ENCODE measurements around the gene ASIC4.
A peak's percentile ranks its signal among the peaks of the same experiment; 100 is the strongest.

The ASIC4 gene

GRCh38 chr2:219499058-219499307 lies 15.3 kb upstream of the ASIC4 start:
- Mint-ChIP-seq H3K27ac (peak overlapping the region; percentile 90), H3K4me3 (peak overlapping the region; percentile 84), H3K4me1 (ENCODE audit: low read depth) (peaks cover 42% of the 10 kb centered on the region), H3K36me3 (ENCODE audit: low read depth) (peaks cover 39% of the 10 kb centered on the region), H3K9me3 (no peaks in the 10 kb centered on the region), H3K27me3 (peaks cover 46% of the 10 kb centered on the region)
- no peak for DNase-seq

GRCh38 chr2:219499555-219499954 lies 14.7 kb upstream of the ASIC4 start:
- peaks cover 40% of the 10 kb centered on the region for H3K27me3 Mint-ChIP-seq
- peaks cover 45% of the 10 kb centered on the region for H3K36me3 Mint-ChIP-seq (ENCODE audit: low read depth)
- H3K4me1 Mint-ChIP-seq (ENCODE audit: low read depth): peaks cover 42% of the 10 kb centered on the region
- H3K4me3 Mint-ChIP-seq: peak overlapping the region; percentile 84
- no peak for DNase-seq
- peak overlapping the region; percentile 90 for H3K27ac Mint-ChIP-seq
- H3K9me3 Mint-ChIP-seq: no peaks in the 10 kb centered on the region

- no peak overlapping the region for H3K27ac Mint-ChIP-seq
- no peaks in the 10 kb centered on the region for H3K9me3 Mint-ChIP-seq
- peak overlapping the region; percentile 84 for H3K4me3 Mint-ChIP-seq
- peaks cover 42% of the 10 kb centered on the region for H3K4me1 Mint-ChIP-seq (ENCODE audit: low read depth)
- peaks cover 50% of the 10 kb centered on the region for H3K36me3 Mint-ChIP-seq (ENCODE audit: low read depth)
- no peak for DNase-seq
- peaks cover 35% of the 10 kb centered on the region for H3K27me3 Mint-ChIP-seq
Observed at GRCh38 chr2:219500135-219500534, 14.1 kb upstream of the ASIC4 start.

GRCh38 chr2:219501849-219502248 lies 12.4 kb upstream of the ASIC4 start:
- no peaks in the 10 kb centered on the region for H3K9me3 Mint-ChIP-seq
- H3K4me3 Mint-ChIP-seq: no peak overlapping the region
- no peak for DNase-seq
- no peak overlapping the region for H3K27ac Mint-ChIP-seq
- peaks cover 17% of the 10 kb centered on the region for H3K27me3 Mint-ChIP-seq
- peaks cover 68% of the 10 kb centered on the region for H3K36me3 Mint-ChIP-seq (ENCODE audit: low read depth)
- peaks cover 36% of the 10 kb centered on the region for H3K4me1 Mint-ChIP-seq (ENCODE audit: low read depth)

GRCh38 chr2:219502618-219503017 lies 11.7 kb upstream of the ASIC4 start:
- no peaks in the 10 kb centered on the region for H3K9me3 Mint-ChIP-seq
- H3K36me3 Mint-ChIP-seq (ENCODE audit: low read depth): peaks cover 72% of the 10 kb centered on the region
- H3K4me1 Mint-ChIP-seq (ENCODE audit: low read depth): peaks cover 30% of the 10 kb centered on the region
- no peak for DNase-seq
- peaks cover 13% of the 10 kb centered on the region for H3K27me3 Mint-ChIP-seq
- no peak overlapping the region for H3K27ac Mint-ChIP-seq
- H3K4me3 Mint-ChIP-seq: no peak overlapping the region

- H3K9me3 Mint-ChIP-seq: no peaks in the 10 kb centered on the region
- no peak for DNase-seq
- H3K36me3 Mint-ChIP-seq (ENCODE audit: low read depth): peaks cover 64% of the 10 kb centered on the region
- H3K4me3 Mint-ChIP-seq: no peak overlapping the region
- H3K4me1 Mint-ChIP-seq (ENCODE audit: low read depth): peaks cover 16% of the 10 kb centered on the region
- H3K27me3 Mint-ChIP-seq: peaks cover 27% of the 10 kb centered on the region
- H3K27ac Mint-ChIP-seq: no peak overlapping the region
Observed at GRCh38 chr2:219505585-219505984, 8.7 kb upstream of the ASIC4 start.

- peaks cover 33% of the 10 kb centered on the region for H3K27me3 Mint-ChIP-seq
- H3K4me1 Mint-ChIP-seq (ENCODE audit: low read depth): peaks cover 14% of the 10 kb centered on the region
- no peak overlapping the region for H3K27ac Mint-ChIP-seq
- DNase-seq: no peak
- no peaks in the 10 kb centered on the region for H3K9me3 Mint-ChIP-seq
- H3K36me3 Mint-ChIP-seq (ENCODE audit: low read depth): peaks cover 62% of the 10 kb centered on the region
- H3K4me3 Mint-ChIP-seq: no peak overlapping the region
Observed at GRCh38 chr2:219506153-219506801, 8.0 kb upstream of the ASIC4 start.

- H3K36me3 Mint-ChIP-seq (ENCODE audit: low read depth): peaks cover 55% of the 10 kb centered on the region
- no peaks in the 10 kb centered on the region for H3K9me3 Mint-ChIP-seq
Observed at GRCh38 chr2:219506802-219507526, 7.3 kb upstream of the ASIC4 start.

GRCh38 chr2:219507581-219508443 lies 6.5 kb upstream of the ASIC4 start:
- no peak overlapping the region for H3K27ac Mint-ChIP-seq
- H3K27me3 Mint-ChIP-seq: peaks cover 46% of the 10 kb centered on the region
- no peak for DNase-seq
- H3K9me3 Mint-ChIP-seq: no peaks in the 10 kb centered on the region
- H3K36me3 Mint-ChIP-seq (ENCODE audit: low read depth): peaks cover 47% of the 10 kb centered on the region
- no peak overlapping the region for H3K4me3 Mint-ChIP-seq
- peaks cover 11% of the 10 kb centered on the region for H3K4me1 Mint-ChIP-seq (ENCODE audit: low read depth)

More at GRCh38 chr2:219506802-219507526, 7.3 kb upstream of the ASIC4 start:
- H3K4me3 Mint-ChIP-seq: no peak overlapping the region
- no peak overlapping the region for H3K27ac Mint-ChIP-seq
- H3K4me1 Mint-ChIP-seq (ENCODE audit: low read depth): peaks cover 11% of the 10 kb centered on the region
- no peak for DNase-seq
- H3K27me3 Mint-ChIP-seq: peaks cover 39% of the 10 kb centered on the region

GRCh38 chr2:219508444-219508734 lies 5.9 kb upstream of the ASIC4 start:
- Mint-ChIP-seq H3K4me1 (ENCODE audit: low read depth) (peaks cover 16% of the 10 kb centered on the region), H3K4me3 (no peak overlapping the region), H3K9me3 (no peaks in the 10 kb centered on the region), H3K36me3 (ENCODE audit: low read depth) (peaks cover 42% of the 10 kb centered on the region), H3K27ac (no peak overlapping the region), H3K27me3 (peaks cover 51% of the 10 kb centered on the region)
- DNase-seq: no peak

GRCh38 chr2:219508971-219509779 lies 5.1 kb upstream of the ASIC4 start:
- no peak overlapping the region for H3K27ac Mint-ChIP-seq
- peaks cover 34% of the 10 kb centered on the region for H3K36me3 Mint-ChIP-seq (ENCODE audit: low read depth)
- DNase-seq: no peak
- H3K4me3 Mint-ChIP-seq: no peak overlapping the region
- H3K27me3 Mint-ChIP-seq: peaks cover 59% of the 10 kb centered on the region
- no peaks in the 10 kb centered on the region for H3K9me3 Mint-ChIP-seq
- H3K4me1 Mint-ChIP-seq (ENCODE audit: low read depth): peaks cover 24% of the 10 kb centered on the region

- no peak overlapping the region for H3K4me3 Mint-ChIP-seq
- no peak overlapping the region for H3K27ac Mint-ChIP-seq
- DNase-seq: peak; percentile 66
- peaks cover 25% of the 10 kb centered on the region for H3K4me1 Mint-ChIP-seq (ENCODE audit: low read depth)
- H3K27me3 Mint-ChIP-seq: peaks cover 64% of the 10 kb centered on the region
- peaks cover 27% of the 10 kb centered on the region for H3K36me3 Mint-ChIP-seq (ENCODE audit: low read depth)
- no peaks in the 10 kb centered on the region for H3K9me3 Mint-ChIP-seq
Observed at GRCh38 chr2:219509780-219510511, 4.3 kb upstream of the ASIC4 start.

GRCh38 chr2:219510512-219511135 lies 3.7 kb upstream of the ASIC4 start:
- no peak overlapping the region for H3K27ac Mint-ChIP-seq
- no peaks in the 10 kb centered on the region for H3K9me3 Mint-ChIP-seq
- H3K36me3 Mint-ChIP-seq (ENCODE audit: low read depth): peaks cover 20% of the 10 kb centered on the region
- DNase-seq: no peak
- no peak overlapping the region for H3K4me3 Mint-ChIP-seq
- peaks cover 26% of the 10 kb centered on the region for H3K4me1 Mint-ChIP-seq (ENCODE audit: low read depth)
- peaks cover 71% of the 10 kb centered on the region for H3K27me3 Mint-ChIP-seq

Data from activated T-cell treated with anti-CD3 and anti-CD28 coated beads, Interleukin-2, amount 50 U/mL, for 24 hours (primary cell).